Hepatocyte (in vitro differentiated cells): ENCODE data around the gene CAMKK1. TPM values are rescaled to one million over a fixed set of nuclear protein-coding genes. Genes with fewer than 3 reads are reported as not detected.
A peak's percentile ranks its signal among the peaks of the same experiment; 100 is the strongest.

Source experiments
- DNase-seq: peaks from one replicate; pipeline ENCODE4 v3.0.0-alpha.2; 2016; ENCODE audit warnings: low spot score
- H2AFZ ChIP-seq: fragments of 200-600 bp; sonication (generic); 2 replicates; pipeline ENCODE4 v1.6.0; 2016; ENCODE audit warnings: antibody characterized with exemption, mild to moderate bottlenecking
- H3K27ac ChIP-seq: fragments of 200-600 bp; sonication (generic); 2 replicates; pipeline ENCODE4 v1.5.1; 2016; ENCODE audit warnings: mild to moderate bottlenecking
- H3K27me3 ChIP-seq: fragments of 200-600 bp; sonication (generic); 2 replicates; pipeline ENCODE4 v1.6.1; 2016
- H3K36me3 ChIP-seq: fragments of 200-600 bp; sonication (generic); replicated peaks from 2 replicates; pipeline ENCODE4 v1.5.1; 2016; ENCODE audit warnings: low read depth; ENCODE audit not compliant: insufficient read depth
- H3K4me1 ChIP-seq: fragments of 200-600 bp; sonication (generic); 2 replicates; pipeline ENCODE4 v1.5.1; 2016; ENCODE audit warnings: mild to moderate bottlenecking, moderate library complexity; ENCODE audit not compliant: insufficient read depth
- H3K4me2 ChIP-seq: fragments of 200-600 bp; sonication (generic); 2 replicates; pipeline ENCODE4 v1.6.0; 2016
- H3K4me3 ChIP-seq: fragments of 200-600 bp; sonication (generic); 2 replicates; pipeline ENCODE4 v1.5.1; 2016; ENCODE audit warnings: mild to moderate bottlenecking
- H3K79me2 ChIP-seq: fragments of 200-600 bp; sonication (generic); 2 replicates; pipeline ENCODE4 v1.6.0; 2017; ENCODE audit warnings: mild to moderate bottlenecking
- H3K9me2 ChIP-seq: fragments of 200-600 bp; sonication (generic); replicated peaks from 2 replicates; pipeline ENCODE4 v1.6.0; 2017; ENCODE audit warnings: mild to moderate bottlenecking; ENCODE audit not compliant: insufficient read depth
- H3K9me3 ChIP-seq: fragments of 200-600 bp; sonication (generic); 2 replicates; pipeline ENCODE4 v1.5.1; 2016; ENCODE audit warnings: low read depth, mild to moderate bottlenecking
- H4K20me1 ChIP-seq: fragments of 200-600 bp; sonication (generic); 2 replicates; pipeline ENCODE4 v1.6.0; 2016; ENCODE audit warnings: mild to moderate bottlenecking; ENCODE audit not compliant: insufficient read depth, poor library complexity, severe bottlenecking
- EZH2 ChIP-seq: fragments of 200-600 bp; sonication (generic); IDR thresholded peaks from 2 replicates; pipeline ENCODE4 v1.6.1; 2016; ENCODE audit warnings: antibody characterized with exemption, mild to moderate bottlenecking, borderline replicate concordance
- EZH2phosphoT487 ChIP-seq: fragments of 200-600 bp; sonication (generic); IDR thresholded peaks from one replicate; pipeline ENCODE4 v1.6.1; 2018; ENCODE audit warnings: antibody characterized with exemption, mild to moderate bottlenecking, low read depth, moderate library complexity; ENCODE audit not compliant: unreplicated experiment, severe bottlenecking
- WGBS: methylation state at CpG from one replicate; pipeline ENCODE4 v1.1.6; 2016; ENCODE audit warnings: low lambda C conversion rate; ENCODE audit errors: missing lambda C conversion rate; 5-methylcytosine and 5-hydroxymethylcytosine counted together
- polyA plus RNA-seq: library from polyadenylated mRNA; unstranded; fragments of >200 nt; fragmentation: Nextera tagmentation; extraction: Ambion mirVana; gene quantifications from 2 replicates; pipeline ENCODE4 v1.2.1, GENCODE V29; 2016
- total RNA-seq: library from RNA; depleted of rRNA; stranded (reverse); fragments of >200 nt; gene quantifications from 2 replicates; pipeline ENCODE4 v1.2.3, GENCODE V29; 2014
- TF ChIP-seq, protein P1 (sequence below): fragments of 200-600 bp; sonication (generic); IDR thresholded peaks from 2 replicates; pipeline ENCODE4 v1.5.1; 2016; ENCODE audit warnings: antibody characterized with exemption, mild to moderate bottlenecking; ENCODE audit not compliant: poor library complexity

CAMKK1 gene
- total and polyA plus RNA-seq, 2 experiments from 2014 or later = 4.4 to 5.1 TPM

DNA sequence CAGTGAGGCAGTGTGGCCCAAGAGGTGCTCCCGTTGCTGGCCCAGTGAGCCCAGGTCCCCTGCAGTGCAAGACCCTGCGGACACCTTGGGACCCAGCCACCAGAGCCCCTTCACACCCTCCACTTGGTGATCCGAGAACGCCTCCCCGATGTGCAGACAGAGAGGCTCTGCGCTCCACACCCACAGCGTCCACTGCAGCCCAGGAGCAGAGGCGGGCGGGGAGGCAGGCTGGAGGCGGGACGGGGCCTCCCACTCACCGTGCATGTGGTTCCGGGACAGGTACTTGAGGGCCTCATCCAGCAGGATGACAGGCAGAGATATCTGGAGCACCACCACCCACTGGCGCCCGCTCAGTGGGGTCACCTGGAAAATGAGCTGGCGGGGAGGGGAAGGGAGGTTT is 35.6 kb upstream of the CAMKK1 start:
- Histone ChIP-seq H3K27ac (no peak overlapping the region), H3K9me3 (no peaks in the 10 kb centered on the region), H3K79me2 (no peaks in the 10 kb centered on the region), H3K4me2 (no peak overlapping the region), H4K20me1 (no peaks in the 10 kb centered on the region), H3K4me3 (no peak overlapping the region), H3K27me3 (no peaks in the 10 kb centered on the region), H2AFZ (no peak overlapping the region), H3K9me2 (no peaks in the 10 kb centered on the region), H3K36me3 (no peaks in the 10 kb centered on the region), H3K4me1 (peaks cover 17% of the 10 kb centered on the region)
- WGBS = 89% methylated on average over 16 of the region's 16 CpGs
- no peak for DNase-seq
- TF ChIP-seq, protein P1, sequence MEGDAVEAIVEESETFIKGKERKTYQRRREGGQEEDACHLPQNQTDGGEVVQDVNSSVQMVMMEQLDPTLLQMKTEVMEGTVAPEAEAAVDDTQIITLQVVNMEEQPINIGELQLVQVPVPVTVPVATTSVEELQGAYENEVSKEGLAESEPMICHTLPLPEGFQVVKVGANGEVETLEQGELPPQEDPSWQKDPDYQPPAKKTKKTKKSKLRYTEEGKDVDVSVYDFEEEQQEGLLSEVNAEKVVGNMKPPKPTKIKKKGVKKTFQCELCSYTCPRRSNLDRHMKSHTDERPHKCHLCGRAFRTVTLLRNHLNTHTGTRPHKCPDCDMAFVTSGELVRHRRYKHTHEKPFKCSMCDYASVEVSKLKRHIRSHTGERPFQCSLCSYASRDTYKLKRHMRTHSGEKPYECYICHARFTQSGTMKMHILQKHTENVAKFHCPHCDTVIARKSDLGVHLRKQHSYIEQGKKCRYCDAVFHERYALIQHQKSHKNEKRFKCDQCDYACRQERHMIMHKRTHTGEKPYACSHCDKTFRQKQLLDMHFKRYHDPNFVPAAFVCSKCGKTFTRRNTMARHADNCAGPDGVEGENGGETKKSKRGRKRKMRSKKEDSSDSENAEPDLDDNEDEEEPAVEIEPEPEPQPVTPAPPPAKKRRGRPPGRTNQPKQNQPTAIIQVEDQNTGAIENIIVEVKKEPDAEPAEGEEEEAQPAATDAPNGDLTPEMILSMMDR = no peak
- no peak for TF ChIP-seq EZH2
- no peak for TF ChIP-seq EZH2phosphoT487

DNA sequence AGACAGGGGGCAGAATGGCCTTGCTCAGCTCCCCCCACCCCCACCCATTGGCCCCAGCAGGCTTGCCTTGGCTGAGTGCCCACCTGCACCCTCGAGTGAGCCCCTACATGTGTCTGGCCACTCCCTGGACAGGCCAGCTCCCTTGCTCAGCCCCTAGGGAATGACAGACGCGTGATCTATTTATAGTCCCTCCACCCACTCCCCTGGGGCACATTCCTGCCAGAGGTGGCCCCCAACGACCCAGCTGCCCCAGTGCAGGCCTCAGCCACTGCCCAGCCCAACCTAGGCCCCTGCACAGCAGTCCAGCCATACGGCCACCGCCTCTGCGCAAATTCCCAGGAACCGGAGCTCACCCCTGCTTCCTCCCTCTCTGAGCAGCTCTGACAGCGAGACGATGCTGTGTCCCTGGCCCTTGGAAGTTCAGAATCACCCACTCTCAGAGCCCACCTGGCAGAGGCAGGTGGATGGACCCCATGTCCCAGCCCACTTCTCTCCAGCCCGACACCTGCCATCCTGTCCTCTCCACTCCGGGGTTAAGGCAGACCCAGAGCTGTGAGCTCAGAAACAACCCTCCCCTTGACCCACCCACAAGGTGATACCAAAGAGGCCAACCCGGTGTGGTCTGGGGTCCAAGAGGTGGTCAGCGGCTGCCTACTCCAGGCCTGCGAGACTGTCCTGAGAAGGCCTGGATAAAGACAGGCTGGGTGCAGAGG is 34.9 kb upstream of the CAMKK1 start:
- no peaks in the 10 kb centered on the region for H3K9me3 ChIP-seq
- no peak overlapping the region for H3K4me3 ChIP-seq
- no peaks in the 10 kb centered on the region for H3K27me3 ChIP-seq
- no peaks in the 10 kb centered on the region for H3K79me2 ChIP-seq
- no peak overlapping the region for H3K27ac ChIP-seq
- 72% methylated on average over 15 of the region's 15 CpGs for WGBS
- H4K20me1 ChIP-seq = no peaks in the 10 kb centered on the region
- H2AFZ ChIP-seq = no peak overlapping the region
- H3K36me3 ChIP-seq = no peaks in the 10 kb centered on the region
- no peak overlapping the region for H3K4me2 ChIP-seq
- DNase-seq = no peak
- no peaks in the 10 kb centered on the region for H3K9me2 ChIP-seq
- TF ChIP-seq EZH2 = no peak
- no peak for TF ChIP-seq EZH2phosphoT487
- TF ChIP-seq, protein P1 = no peak
- peaks cover 17% of the 10 kb centered on the region for H3K4me1 ChIP-seq

DNA sequence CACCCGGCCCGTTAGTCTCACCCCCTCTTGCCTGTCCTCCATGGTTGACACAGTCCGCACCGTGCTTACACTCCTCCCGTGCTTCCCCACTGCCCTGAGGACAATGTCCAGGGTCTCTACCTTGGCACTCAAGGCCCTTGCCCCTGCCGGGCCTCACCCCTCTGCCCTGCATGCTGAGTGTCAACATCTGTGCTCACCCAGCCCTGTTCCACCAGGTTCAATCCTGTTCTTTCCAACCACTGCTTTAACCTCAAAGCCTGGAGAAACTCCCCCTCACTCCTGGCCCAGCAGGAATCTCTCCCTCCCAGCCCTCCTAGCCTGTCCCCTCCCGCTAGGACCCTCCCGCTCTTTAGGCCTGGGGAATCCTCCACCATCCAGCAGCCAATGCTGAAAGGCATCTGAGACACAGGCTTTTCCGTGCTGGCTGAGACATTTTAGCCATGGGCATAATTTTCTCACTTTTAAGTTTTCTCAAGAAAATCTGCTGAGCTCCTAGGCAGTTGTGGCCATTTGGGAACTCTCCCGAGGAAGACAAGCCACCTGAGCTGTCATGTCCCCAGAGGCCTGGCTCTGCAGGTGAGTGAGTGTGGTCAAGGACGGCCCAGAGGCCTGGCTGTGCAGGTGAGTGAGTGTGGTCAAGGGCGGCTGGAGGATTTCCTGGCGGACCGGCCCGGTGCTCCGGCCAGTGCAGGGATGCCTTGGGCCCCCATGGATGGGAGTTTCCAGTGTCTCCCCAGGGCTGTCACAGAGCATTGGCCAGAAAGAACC is 34.2 kb upstream of the CAMKK1 start:
- 71% methylated on average over 16 of the region's 16 CpGs for WGBS

More for the DNA sequence above, 34.2 kb upstream of the CAMKK1 start:
- DNase-seq = no peak
- TF ChIP-seq EZH2phosphoT487 = no peak
- TF ChIP-seq, protein P1 = no peak
- no peak for TF ChIP-seq EZH2
- H2AFZ ChIP-seq = no peak overlapping the region
- no peaks in the 10 kb centered on the region for H3K9me3 ChIP-seq
- H3K4me3 ChIP-seq = no peak overlapping the region
- H3K27me3 ChIP-seq = no peaks in the 10 kb centered on the region
- no peaks in the 10 kb centered on the region for H4K20me1 ChIP-seq
- H3K79me2 ChIP-seq = no peaks in the 10 kb centered on the region
- no peaks in the 10 kb centered on the region for H3K36me3 ChIP-seq
- peaks cover 17% of the 10 kb centered on the region for H3K4me1 ChIP-seq
- no peak overlapping the region for H3K4me2 ChIP-seq
- H3K27ac ChIP-seq = peak overlapping the region; percentile 31
- no peaks in the 10 kb centered on the region for H3K9me2 ChIP-seq
